ENCODE data around the gene ROBO1. TPM values are rescaled to one million over a fixed set of nuclear protein-coding genes. Genes with fewer than 3 reads are reported as not detected.

ROBO1 gene
- total RNA-seq, 1 experiment from 2014 or later = 33.9 TPM

DNA sequence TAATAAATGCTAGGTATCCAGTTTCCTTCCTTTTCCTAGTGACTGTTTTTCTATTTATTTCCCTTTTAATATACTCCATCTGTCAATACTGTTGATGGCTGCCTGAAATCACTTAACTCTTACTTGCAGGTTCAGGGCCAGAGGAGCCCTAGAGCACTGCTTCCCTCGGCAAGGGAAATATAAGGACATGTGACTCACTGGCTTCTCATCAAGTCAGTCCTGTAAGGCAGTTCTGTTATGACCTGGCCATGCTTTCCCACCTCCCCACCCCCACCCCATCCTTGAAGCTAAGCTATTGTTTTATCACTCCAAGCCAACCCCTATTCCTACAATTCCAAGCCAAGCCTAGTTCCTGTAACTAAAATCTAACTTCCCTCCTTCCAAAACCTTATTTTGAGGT is 800.7 kb downstream of the ROBO1 start:
- H3K36me3 Mint-ChIP-seq (ENCODE audit: insufficient read depth, unreplicated experiment) = no peaks in the 10 kb centered on the region
- no peaks in the 10 kb centered on the region for H3K4me1 Mint-ChIP-seq (ENCODE audit: low read depth, unreplicated experiment)
- H3K9me3 Mint-ChIP-seq (ENCODE audit: low read depth, unreplicated experiment) = no peaks in the 10 kb centered on the region
- CTCF ChIA-PET = no interaction called here
- intact Hi-C loops (cut with micrococcal nuclease; ENCODE audit: unreplicated experiment) = no loop called here
- TF ChIP-seq, protein P1, sequence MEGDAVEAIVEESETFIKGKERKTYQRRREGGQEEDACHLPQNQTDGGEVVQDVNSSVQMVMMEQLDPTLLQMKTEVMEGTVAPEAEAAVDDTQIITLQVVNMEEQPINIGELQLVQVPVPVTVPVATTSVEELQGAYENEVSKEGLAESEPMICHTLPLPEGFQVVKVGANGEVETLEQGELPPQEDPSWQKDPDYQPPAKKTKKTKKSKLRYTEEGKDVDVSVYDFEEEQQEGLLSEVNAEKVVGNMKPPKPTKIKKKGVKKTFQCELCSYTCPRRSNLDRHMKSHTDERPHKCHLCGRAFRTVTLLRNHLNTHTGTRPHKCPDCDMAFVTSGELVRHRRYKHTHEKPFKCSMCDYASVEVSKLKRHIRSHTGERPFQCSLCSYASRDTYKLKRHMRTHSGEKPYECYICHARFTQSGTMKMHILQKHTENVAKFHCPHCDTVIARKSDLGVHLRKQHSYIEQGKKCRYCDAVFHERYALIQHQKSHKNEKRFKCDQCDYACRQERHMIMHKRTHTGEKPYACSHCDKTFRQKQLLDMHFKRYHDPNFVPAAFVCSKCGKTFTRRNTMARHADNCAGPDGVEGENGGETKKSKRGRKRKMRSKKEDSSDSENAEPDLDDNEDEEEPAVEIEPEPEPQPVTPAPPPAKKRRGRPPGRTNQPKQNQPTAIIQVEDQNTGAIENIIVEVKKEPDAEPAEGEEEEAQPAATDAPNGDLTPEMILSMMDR (IDR thresholded peaks at IDR 0.05; ENCODE audit: unreplicated experiment) = no peak
- no peaks in the 10 kb centered on the region for H3K27me3 Mint-ChIP-seq (ENCODE audit: unreplicated experiment)
- no peak overlapping the region for H3K27ac Mint-ChIP-seq (ENCODE audit: unreplicated experiment)
- DNase-seq = no peak
- H3K4me3 Mint-ChIP-seq (ENCODE audit: low read depth, unreplicated experiment) = no peak overlapping the region
- BruUV-seq (replicated peaks) = no TSS peak

DNA sequence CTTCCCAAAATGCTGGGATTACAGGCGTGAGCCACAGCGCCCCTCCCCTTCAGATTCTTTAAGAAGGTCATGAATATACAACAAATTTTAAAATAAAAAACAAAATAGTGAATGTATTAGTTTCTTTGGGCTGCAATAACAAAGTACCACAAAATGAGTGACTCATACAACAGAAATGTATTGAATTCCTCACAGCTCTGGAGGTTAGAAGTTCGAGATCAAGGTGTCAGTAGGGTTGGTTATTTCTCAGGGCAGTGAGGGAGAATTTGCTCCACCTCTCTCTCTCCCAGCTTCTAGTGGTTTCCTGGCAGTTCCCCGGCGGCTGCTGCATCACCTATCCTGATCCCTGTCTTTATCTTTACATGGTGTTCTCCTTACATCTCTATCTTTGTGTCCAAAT is 804.0 kb downstream of the ROBO1 start:
- Mint-ChIP-seq H3K4me3 (ENCODE audit: low read depth, unreplicated experiment) (no peak overlapping the region), H3K27me3 (ENCODE audit: unreplicated experiment) (no peaks in the 10 kb centered on the region), H3K4me1 (ENCODE audit: low read depth, unreplicated experiment) (no peaks in the 10 kb centered on the region), H3K36me3 (ENCODE audit: insufficient read depth, unreplicated experiment) (no peaks in the 10 kb centered on the region), H3K9me3 (ENCODE audit: low read depth, unreplicated experiment) (no peaks in the 10 kb centered on the region), H3K27ac (ENCODE audit: unreplicated experiment) (no peak overlapping the region)
- no peak for DNase-seq
- BruUV-seq (replicated peaks) = no TSS peak
- CTCF ChIA-PET = no interaction called here
- intact Hi-C loops (cut with micrococcal nuclease; ENCODE audit: unreplicated experiment) = no loop called here
- TF ChIP-seq, protein P1 (IDR thresholded peaks at IDR 0.05; ENCODE audit: unreplicated experiment) = no peak

GRCh38 chr3:78957456-78957855 is 810.3 kb downstream of the ROBO1 start:
- Mint-ChIP-seq H3K27ac (ENCODE audit: unreplicated experiment) (no peak overlapping the region), H3K36me3 (ENCODE audit: insufficient read depth, unreplicated experiment) (no peaks in the 10 kb centered on the region), H3K27me3 (ENCODE audit: unreplicated experiment) (no peaks in the 10 kb centered on the region), H3K4me3 (ENCODE audit: low read depth, unreplicated experiment) (no peak overlapping the region), H3K9me3 (ENCODE audit: low read depth, unreplicated experiment) (no peaks in the 10 kb centered on the region), H3K4me1 (ENCODE audit: low read depth, unreplicated experiment) (no peaks in the 10 kb centered on the region)
- DNase-seq = no peak
- BruUV-seq (replicated peaks) = no TSS peak
- TF ChIP-seq, protein P1 (IDR thresholded peaks at IDR 0.05; ENCODE audit: unreplicated experiment) = no peak
- CTCF ChIA-PET = no interaction called here
- intact Hi-C loops (cut with micrococcal nuclease; ENCODE audit: unreplicated experiment) = no loop called here

DNA sequence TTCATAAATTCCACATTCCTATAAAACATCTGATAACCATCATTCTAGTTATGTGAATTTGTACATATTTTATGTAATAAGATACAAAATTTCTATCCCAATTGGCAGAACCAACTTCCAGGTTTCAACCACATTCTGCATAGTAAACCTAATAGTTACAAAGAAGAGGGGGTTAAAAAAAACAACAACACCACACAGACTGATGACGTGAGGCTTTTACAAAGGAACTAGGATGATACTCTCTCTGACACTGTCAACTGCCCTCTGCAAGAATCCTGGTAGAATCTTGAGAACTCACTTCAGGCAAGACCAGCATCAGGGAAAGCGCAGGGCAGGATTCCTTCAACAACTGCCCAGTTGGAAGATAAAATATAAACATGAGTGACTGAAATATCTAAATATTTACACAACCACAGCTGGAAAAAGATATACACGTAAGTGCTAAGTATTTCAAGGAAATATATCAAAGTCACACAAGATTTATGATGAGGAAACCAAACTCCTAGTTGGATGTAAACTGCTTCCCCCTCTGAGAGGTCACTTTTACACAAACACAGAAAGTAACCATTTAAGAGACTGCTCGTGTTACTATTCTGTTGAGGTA is 816.4 kb downstream of the ROBO1 start:
- BruUV-seq (replicated peaks) = no TSS peak
- H3K36me3 Mint-ChIP-seq (ENCODE audit: insufficient read depth, unreplicated experiment) = no peaks in the 10 kb centered on the region
- H3K27ac Mint-ChIP-seq (ENCODE audit: unreplicated experiment) = no peak overlapping the region
- peaks cover 3% of the 10 kb centered on the region for H3K9me3 Mint-ChIP-seq (ENCODE audit: low read depth, unreplicated experiment)
- CTCF ChIA-PET = interaction anchor here (0.9 kb wide), 1 partner anchor 13 kb away, joined by 3 read pairs; no protein-coding TSS in a partner anchor
- intact Hi-C loops (cut with micrococcal nuclease; ENCODE audit: unreplicated experiment) = no loop called here
- no peaks in the 10 kb centered on the region for H3K4me1 Mint-ChIP-seq (ENCODE audit: low read depth, unreplicated experiment)
- no peak overlapping the region for H3K4me3 Mint-ChIP-seq (ENCODE audit: low read depth, unreplicated experiment)
- H3K27me3 Mint-ChIP-seq (ENCODE audit: unreplicated experiment) = no peaks in the 10 kb centered on the region
- no peak for DNase-seq
- TF ChIP-seq, protein P1 (IDR thresholded peaks at IDR 0.05; ENCODE audit: unreplicated experiment) = no peak
